ENCODE measurements around the gene GNG8. TPM values are rescaled to one million over a fixed set of nuclear protein-coding genes. Genes with fewer than 3 reads are reported as not detected.

The GNG8 gene
- total and polyA plus RNA-seq, 2 experiments from 2014 or later, result 4.6 TPM; not detected in 1

DNA sequence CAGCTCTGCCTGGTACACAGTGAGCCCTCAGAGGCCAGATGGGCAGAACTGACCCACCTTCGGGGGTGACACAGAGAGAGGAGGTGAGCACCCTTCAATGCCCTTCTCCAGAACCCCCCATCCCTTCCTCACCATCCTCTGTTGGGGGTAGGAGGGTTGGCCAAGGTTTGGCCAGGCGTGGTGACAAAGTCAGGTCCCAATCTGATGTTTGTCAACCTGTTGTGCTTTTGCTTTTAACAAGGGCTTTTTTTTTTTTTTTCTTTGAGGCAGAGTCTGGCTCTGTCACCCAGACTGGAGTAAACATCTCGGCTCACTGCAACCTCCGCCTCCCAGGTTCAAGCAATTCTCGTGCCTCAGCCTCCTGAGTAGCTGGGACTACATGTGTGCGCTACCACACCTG is 18.4 kb downstream of the GNG8 start:
- WGBS (ENCODE audit: low lambda C conversion rate, missing lambda C conversion rate), result 90% methylated on average over 6 of the region's 6 CpGs
- Histone ChIP-seq H3K4me2 (no peak overlapping the region), H3K4me3 (no peak overlapping the region), H3K27ac (no peak overlapping the region), H3K4me1 (ENCODE audit: insufficient read depth) (peaks cover 13% of the 10 kb centered on the region), H3K36me3 (replicated peaks; ENCODE audit: insufficient read depth, low read depth) (no peaks in the 10 kb centered on the region), H3K27me3 (no peaks in the 10 kb centered on the region), H4K20me1 (ENCODE audit: insufficient read depth, poor library complexity, severe bottlenecking) (no peaks in the 10 kb centered on the region), H3K9me3 (ENCODE audit: low read depth) (no peaks in the 10 kb centered on the region), H3K9me2 (replicated peaks; ENCODE audit: insufficient read depth) (no peaks in the 10 kb centered on the region), H3K79me2 (no peaks in the 10 kb centered on the region), H2AFZ (no peak overlapping the region)
- no peak for DNase-seq (ENCODE audit: low spot score)
- TF ChIP-seq EZH2phosphoT487 (IDR thresholded peaks at IDR 0.05; ENCODE audit: low read depth, severe bottlenecking, unreplicated experiment) (no peak), EZH2 (IDR thresholded peaks at IDR 0.05; ENCODE audit: borderline replicate concordance) (no peak), CTCF (IDR thresholded peaks at IDR 0.05; ENCODE audit: poor library complexity) (no peak)

- DNase-seq (ENCODE audit: low spot score), result peak; percentile 83
- Histone ChIP-seq H4K20me1 (ENCODE audit: insufficient read depth, poor library complexity, severe bottlenecking) (no peaks in the 10 kb centered on the region), H3K4me2 (no peak overlapping the region), H3K9me2 (replicated peaks; ENCODE audit: insufficient read depth) (no peaks in the 10 kb centered on the region), H3K27ac (peak overlapping the region; percentile 31), H3K9me3 (ENCODE audit: low read depth) (no peaks in the 10 kb centered on the region), H3K79me2 (no peaks in the 10 kb centered on the region), H3K4me1 (ENCODE audit: insufficient read depth) (peaks cover 13% of the 10 kb centered on the region), H3K36me3 (replicated peaks; ENCODE audit: insufficient read depth, low read depth) (no peaks in the 10 kb centered on the region), H3K4me3 (no peak overlapping the region), H2AFZ (no peak overlapping the region), H3K27me3 (no peaks in the 10 kb centered on the region)
- WGBS (ENCODE audit: low lambda C conversion rate, missing lambda C conversion rate), result 38% methylated on average over 17 of the region's 17 CpGs
- TF ChIP-seq EZH2 (IDR thresholded peaks at IDR 0.05; ENCODE audit: borderline replicate concordance) (no peak), CTCF (IDR thresholded peaks at IDR 0.05; ENCODE audit: poor library complexity) (peak; percentile 59)
Observed at GRCh38 chr19:46616631-46617322, 19.2 kb downstream of the GNG8 start.

GRCh38 chr19:46615966-46616365 is 20.0 kb downstream of the GNG8 start:
- no peak overlapping the region for H2AFZ ChIP-seq
- H4K20me1 ChIP-seq (ENCODE audit: insufficient read depth, poor library complexity, severe bottlenecking), result no peaks in the 10 kb centered on the region
- no peaks in the 10 kb centered on the region for H3K36me3 ChIP-seq (replicated peaks; ENCODE audit: insufficient read depth, low read depth)
- H3K79me2 ChIP-seq, result no peaks in the 10 kb centered on the region
- H3K4me2 ChIP-seq, result no peak overlapping the region
- no peak for TF ChIP-seq EZH2 (IDR thresholded peaks at IDR 0.05; ENCODE audit: borderline replicate concordance)
- no peak for TF ChIP-seq EZH2phosphoT487 (IDR thresholded peaks at IDR 0.05; ENCODE audit: low read depth, severe bottlenecking, unreplicated experiment)
- no peak for TF ChIP-seq CTCF (IDR thresholded peaks at IDR 0.05; ENCODE audit: poor library complexity)
- WGBS (ENCODE audit: low lambda C conversion rate, missing lambda C conversion rate), result 87% methylated on average over 10 of the region's 10 CpGs
- no peaks in the 10 kb centered on the region for H3K9me3 ChIP-seq (ENCODE audit: low read depth)
- H3K4me1 ChIP-seq (ENCODE audit: insufficient read depth), result peaks cover 7% of the 10 kb centered on the region
- no peaks in the 10 kb centered on the region for H3K27me3 ChIP-seq
- no peak overlapping the region for H3K4me3 ChIP-seq
- H3K27ac ChIP-seq, result no peak overlapping the region
- H3K9me2 ChIP-seq (replicated peaks; ENCODE audit: insufficient read depth), result no peaks in the 10 kb centered on the region
- no peak for DNase-seq (ENCODE audit: low spot score)

All from hepatocyte (in vitro differentiated cells).